OCI-LY3 (cell line): ENCODE data around the gene NLGN1.

Source experiments
- H2AFZ ChIP-seq: fragments of 200-600, 300-600 bp; shearing (Covaris generic); 2 replicates; pipeline ENCODE4 v1.6.0; 2014; ENCODE audit warnings: antibody characterized with exemption, low read depth, low read length
- H3K27ac ChIP-seq: fragments of 200-600, 300-600 bp; sonication (generic); 2 replicates; pipeline ENCODE4 v1.5.1; 2014; ENCODE audit warnings: mild to moderate bottlenecking, low read length, moderate library complexity, mixed read lengths
- H3K27me3 ChIP-seq: fragments of 200-600, 300-600 bp; sonication (generic); 2 replicates; pipeline ENCODE4 v1.6.1; 2014; ENCODE audit warnings: low read depth, low read length, mixed read lengths
- H3K36me3 ChIP-seq: fragments of 200-600, 300-600 bp; sonication (generic); replicated peaks from 2 replicates; pipeline ENCODE3; 2014; ENCODE audit warnings: low read depth, low read length, mixed read lengths
- H3K4me1 ChIP-seq: fragments of 300-600, 200-600 bp; sonication (generic); 2 replicates; pipeline ENCODE4 v1.6.1; 2014; ENCODE audit warnings: low read length, mixed read lengths
- H3K4me2 ChIP-seq: fragments of 200-600, 300-600 bp; sonication (generic); 2 replicates; pipeline ENCODE4 v1.6.1; 2014; ENCODE audit warnings: low read length, mixed read lengths
- H3K4me3 ChIP-seq: fragments of 300-600, 200-600 bp; sonication (generic); 2 replicates; pipeline ENCODE4 v1.5.1; 2014; ENCODE audit warnings: antibody characterized with exemption, mild to moderate bottlenecking, low read length, moderate library complexity
- H3K79me2 ChIP-seq: fragments of 300-600, 200-600 bp; shearing (Covaris generic); 2 replicates; pipeline ENCODE4 v1.6.1; 2014; ENCODE audit warnings: mild to moderate bottlenecking, low read length, mixed read lengths
- H3K9ac ChIP-seq: fragments of 300-600, 200-600 bp; shearing (Covaris generic); 2 replicates; pipeline ENCODE4 v1.6.0; 2014; ENCODE audit warnings: mild to moderate bottlenecking, low read length, moderate library complexity
- H3K9me3 ChIP-seq: fragments of 200-600, 300-600 bp; shearing (Covaris generic); 2 replicates; pipeline ENCODE4 v1.6.1; 2014; ENCODE audit warnings: low read length, mixed read lengths; ENCODE audit not compliant: insufficient read depth
- H4K20me1 ChIP-seq: fragments of 200-600, 300-600 bp; sonication (generic); 2 replicates; pipeline ENCODE4 v1.6.1; 2016; ENCODE audit warnings: low read length, mixed read lengths; ENCODE audit not compliant: insufficient read depth
- EZH2phosphoT487 ChIP-seq: fragments of 200-600 bp; shearing (Covaris generic); IDR thresholded peaks from 2 replicates; pipeline ENCODE4 v1.6.1; 2018; ENCODE audit warnings: antibody characterized with exemption, mixed run types, low read depth
- TF ChIP-seq, protein P1 (sequence below): fragments of 200-600, 300-600 bp; sonication (generic); IDR thresholded peaks from 2 replicates; pipeline ENCODE4 v1.5.1; 2014; ENCODE audit warnings: antibody characterized with exemption, low read length, low read depth

Gene NLGN1

DNA sequence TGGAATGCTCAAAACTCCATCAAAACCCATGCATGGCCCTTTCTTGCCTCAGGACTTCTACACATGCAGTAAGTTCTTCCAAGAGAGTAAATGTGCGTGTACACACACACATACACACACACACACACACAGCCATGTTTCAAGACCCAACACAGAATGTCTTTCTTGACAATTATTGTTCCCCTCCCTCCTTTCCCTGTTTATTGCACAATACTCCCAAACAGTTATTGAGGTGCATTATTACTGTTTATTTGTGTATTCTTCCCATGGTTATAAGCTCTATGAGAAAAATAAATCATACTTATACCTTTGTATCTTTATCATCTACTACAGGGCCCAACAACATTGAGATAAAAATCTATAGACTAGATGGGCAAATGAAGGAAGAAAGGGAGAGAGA, 937.8 kb downstream of the NLGN1 start:
- no peak overlapping the region for H3K9ac ChIP-seq
- H3K9me3 ChIP-seq, result no peaks in the 10 kb centered on the region
- H3K4me2 ChIP-seq, result no peak overlapping the region
- H3K4me3 ChIP-seq, result no peak overlapping the region
- H3K27me3 ChIP-seq, result no peaks in the 10 kb centered on the region
- no peaks in the 10 kb centered on the region for H3K79me2 ChIP-seq
- TF ChIP-seq, protein P1, sequence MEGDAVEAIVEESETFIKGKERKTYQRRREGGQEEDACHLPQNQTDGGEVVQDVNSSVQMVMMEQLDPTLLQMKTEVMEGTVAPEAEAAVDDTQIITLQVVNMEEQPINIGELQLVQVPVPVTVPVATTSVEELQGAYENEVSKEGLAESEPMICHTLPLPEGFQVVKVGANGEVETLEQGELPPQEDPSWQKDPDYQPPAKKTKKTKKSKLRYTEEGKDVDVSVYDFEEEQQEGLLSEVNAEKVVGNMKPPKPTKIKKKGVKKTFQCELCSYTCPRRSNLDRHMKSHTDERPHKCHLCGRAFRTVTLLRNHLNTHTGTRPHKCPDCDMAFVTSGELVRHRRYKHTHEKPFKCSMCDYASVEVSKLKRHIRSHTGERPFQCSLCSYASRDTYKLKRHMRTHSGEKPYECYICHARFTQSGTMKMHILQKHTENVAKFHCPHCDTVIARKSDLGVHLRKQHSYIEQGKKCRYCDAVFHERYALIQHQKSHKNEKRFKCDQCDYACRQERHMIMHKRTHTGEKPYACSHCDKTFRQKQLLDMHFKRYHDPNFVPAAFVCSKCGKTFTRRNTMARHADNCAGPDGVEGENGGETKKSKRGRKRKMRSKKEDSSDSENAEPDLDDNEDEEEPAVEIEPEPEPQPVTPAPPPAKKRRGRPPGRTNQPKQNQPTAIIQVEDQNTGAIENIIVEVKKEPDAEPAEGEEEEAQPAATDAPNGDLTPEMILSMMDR, result no peak
- TF ChIP-seq EZH2phosphoT487, result no peak
- H3K4me1 ChIP-seq, result peaks cover 27% of the 10 kb centered on the region
- H2AFZ ChIP-seq, result no peak overlapping the region
- no peaks in the 10 kb centered on the region for H3K36me3 ChIP-seq
- H4K20me1 ChIP-seq, result no peaks in the 10 kb centered on the region
- H3K27ac ChIP-seq, result no peak overlapping the region

DNA sequence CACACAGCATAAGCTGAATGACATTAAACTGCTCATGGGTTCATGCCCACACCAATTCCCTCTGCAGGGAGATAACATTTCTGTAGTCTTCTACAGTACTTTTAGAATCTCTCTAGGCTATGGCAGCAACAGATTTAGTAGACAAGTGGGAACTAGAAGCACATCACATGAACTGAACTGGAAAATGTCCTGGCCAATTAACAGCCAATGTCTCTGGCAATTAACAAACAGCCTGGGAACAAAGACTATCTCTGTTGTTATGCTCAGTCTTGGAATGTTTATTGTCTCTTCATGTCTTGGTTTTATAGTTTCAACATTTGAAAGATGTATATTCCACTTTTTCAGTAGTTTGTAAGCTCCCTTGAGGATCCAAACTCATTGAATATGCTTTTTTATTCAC, 938.4 kb downstream of the NLGN1 start:
- H3K79me2 ChIP-seq, result no peaks in the 10 kb centered on the region
- TF ChIP-seq EZH2phosphoT487, result no peak
- TF ChIP-seq, protein P1, result no peak
- H4K20me1 ChIP-seq, result no peaks in the 10 kb centered on the region
- H3K4me1 ChIP-seq, result peaks cover 22% of the 10 kb centered on the region
- no peaks in the 10 kb centered on the region for H3K36me3 ChIP-seq
- H2AFZ ChIP-seq, result no peak overlapping the region
- no peaks in the 10 kb centered on the region for H3K27me3 ChIP-seq
- no peaks in the 10 kb centered on the region for H3K9me3 ChIP-seq
- H3K4me3 ChIP-seq, result no peak overlapping the region
- H3K9ac ChIP-seq, result no peak overlapping the region
- H3K4me2 ChIP-seq, result no peak overlapping the region
- no peak overlapping the region for H3K27ac ChIP-seq
